ENCODE data around the gene GTF3C1.

GTF3C1 gene

DNA sequence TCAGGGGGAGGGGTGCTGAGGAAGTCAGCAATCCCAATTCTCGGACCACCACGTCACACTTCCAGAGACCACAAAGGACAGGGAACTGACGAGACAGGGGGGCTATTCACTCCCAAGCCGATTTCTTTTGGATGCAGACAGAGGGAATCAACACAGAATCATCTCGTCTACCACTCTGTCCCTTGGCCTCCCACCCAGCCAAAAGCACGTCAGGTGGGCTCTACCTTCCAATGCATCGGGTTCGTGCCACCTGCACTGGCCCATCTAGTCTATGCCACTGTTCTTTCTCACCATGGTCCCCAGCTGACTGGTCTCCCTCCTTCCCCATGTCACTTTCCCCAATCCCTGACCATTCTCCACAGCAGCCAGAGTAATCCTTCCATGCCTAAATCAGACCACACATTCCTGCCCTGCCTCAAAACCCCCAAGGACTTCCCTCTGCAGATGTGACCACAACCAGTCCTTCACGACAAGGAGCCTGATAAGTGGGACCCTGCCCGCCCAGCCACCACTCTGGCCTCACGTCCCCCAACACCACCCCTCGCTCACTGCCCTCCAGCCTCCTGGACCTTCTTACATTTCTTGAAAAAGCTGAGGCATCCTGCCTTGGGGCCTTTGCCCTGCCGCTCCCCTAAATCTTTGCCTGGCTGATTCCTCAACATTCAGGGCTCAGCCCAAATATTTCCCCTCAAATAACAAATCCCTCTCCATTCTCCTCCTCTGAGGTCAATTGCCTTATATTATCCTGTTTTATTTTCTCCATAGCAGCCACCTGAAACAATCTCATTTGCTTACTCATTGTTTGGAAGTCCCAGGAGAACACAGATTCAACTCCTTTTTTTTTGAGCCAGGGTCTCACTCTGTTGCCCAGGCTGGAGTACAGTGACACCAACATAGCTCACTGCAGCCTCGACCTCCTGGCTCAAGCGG, 77.4 kb downstream of the GTF3C1 start:
- Mint-ChIP-seq H3K27me3 (no peaks in the 10 kb centered on the region), H3K4me1 (no peaks in the 10 kb centered on the region), H3K9me3 (no peaks in the 10 kb centered on the region), H3K27ac (peak overlapping the region in 1 of 2 donors; percentile 0), H3K4me3 (no peak overlapping the region)
- ATAC-seq, result no peak
- DNase-seq, result no peak

DNA sequence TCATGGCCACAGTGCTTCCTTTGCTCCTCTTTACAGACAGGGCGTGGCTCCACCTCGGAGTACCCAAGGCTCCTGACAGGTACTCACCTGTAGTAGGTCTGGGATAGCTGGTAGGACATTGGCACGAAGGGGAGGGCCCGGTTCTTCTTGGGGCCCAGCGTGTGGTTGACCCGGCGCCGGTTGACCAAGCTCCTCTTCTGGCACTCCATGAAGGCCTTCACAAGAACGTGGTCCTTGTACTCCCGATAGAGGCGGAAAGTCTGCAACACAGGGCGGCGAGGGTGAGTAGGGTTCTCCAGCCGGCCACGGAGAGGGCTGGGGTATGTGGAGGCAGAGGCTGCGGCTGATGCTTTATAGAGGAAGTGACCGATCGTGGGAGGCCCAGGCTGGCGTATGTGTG, 78.1 kb downstream of the GTF3C1 start:
- Mint-ChIP-seq H3K27me3 (no peaks in the 10 kb centered on the region), H3K4me3 (no peak overlapping the region), H3K27ac (no peak overlapping the region), H3K9me3 (no peaks in the 10 kb centered on the region), H3K4me1 (no peaks in the 10 kb centered on the region)
- ATAC-seq, result no peak
- DNase-seq, result no peak

DNA sequence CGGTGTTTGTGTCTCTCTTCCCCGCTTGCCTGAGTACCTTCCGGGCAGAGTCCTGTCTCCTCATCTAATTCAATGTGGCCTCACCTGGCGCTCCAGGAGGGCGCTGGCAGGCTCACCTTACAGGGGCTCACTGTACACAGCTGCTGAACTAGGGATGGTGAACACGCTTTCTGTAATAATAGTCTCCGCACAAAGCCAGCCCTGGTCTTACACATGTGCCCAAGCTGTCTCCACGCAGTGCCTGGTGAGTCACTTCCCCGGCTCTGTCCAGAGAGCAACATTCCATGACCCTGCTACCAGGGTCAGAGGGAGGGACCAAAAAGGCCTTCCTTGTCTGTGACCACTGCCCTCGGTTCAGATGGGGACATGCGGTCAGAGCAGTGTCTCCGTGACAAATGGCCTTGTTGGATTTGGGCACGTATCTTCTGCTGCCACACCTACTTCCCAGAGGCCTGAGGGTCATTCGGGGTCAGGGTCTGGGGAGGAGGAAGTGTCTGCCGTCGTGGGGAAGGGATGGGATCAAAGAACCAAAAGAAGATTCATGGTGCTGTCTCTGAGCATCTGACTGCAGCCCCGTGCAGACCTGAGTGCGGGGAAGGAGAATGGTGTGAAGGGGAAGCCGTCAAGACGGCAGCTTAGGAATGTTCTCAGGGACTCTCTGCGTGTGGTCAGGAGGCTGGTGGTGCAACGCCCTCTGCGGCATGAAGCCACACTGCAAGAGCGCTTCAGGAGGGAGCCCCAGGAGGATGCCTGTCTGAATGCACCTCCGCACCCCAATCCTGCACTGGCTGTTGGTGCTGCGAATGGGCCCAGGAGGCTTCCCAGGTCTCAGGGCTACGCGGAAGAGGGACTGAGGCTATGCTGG, 78.9 kb downstream of the GTF3C1 start:
- H3K27ac Mint-ChIP-seq, result peak overlapping the region in 1 of 2 donors; percentile 77
- H3K4me1 Mint-ChIP-seq, result peaks cover under 1% of the 10 kb centered on the region
- DNase-seq (no peak), ATAC-seq (no peak)
- H3K27me3 Mint-ChIP-seq, result no peaks in the 10 kb centered on the region
- H3K4me3 Mint-ChIP-seq, result no peak overlapping the region
- no peaks in the 10 kb centered on the region for H3K9me3 Mint-ChIP-seq

DNA sequence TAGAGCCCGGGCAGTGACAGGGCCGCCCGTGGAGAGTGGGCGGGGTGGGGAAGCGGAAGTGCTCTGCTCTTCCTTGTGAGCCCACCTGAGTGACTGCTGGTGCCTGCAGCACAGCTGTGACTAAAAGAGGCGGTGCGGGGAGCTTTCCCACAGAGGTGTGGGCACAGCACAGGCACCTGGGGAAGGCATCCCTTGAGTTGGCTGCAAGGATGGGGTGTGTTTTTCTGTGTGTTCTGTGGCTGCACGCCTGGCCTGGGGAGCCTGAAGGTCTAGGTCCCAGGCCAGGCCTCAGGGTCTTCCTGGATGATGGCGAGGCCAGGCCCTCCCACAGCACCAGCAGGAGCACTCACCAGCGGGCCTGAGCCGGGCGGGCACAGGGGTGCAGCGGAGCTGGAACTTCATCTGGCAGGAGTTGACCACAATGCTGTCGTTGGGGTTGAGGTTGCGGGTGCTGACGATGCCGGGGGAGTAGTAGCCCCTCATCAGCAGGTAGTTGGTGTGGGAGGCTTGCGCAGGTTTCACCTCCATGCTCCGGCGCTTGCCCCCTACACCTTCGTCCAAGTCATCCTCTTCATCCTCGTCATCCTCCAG, 80.7 kb downstream of the GTF3C1 start:
- no peak overlapping the region for H3K4me3 Mint-ChIP-seq
- ATAC-seq (no peak), DNase-seq (no peak)
- H3K27me3 Mint-ChIP-seq, result no peaks in the 10 kb centered on the region
- peak overlapping the region; percentile 23 to 93 for H3K27ac Mint-ChIP-seq
- no peaks in the 10 kb centered on the region for H3K9me3 Mint-ChIP-seq
- H3K4me1 Mint-ChIP-seq, result peaks cover 18% of the 10 kb centered on the region

DNA sequence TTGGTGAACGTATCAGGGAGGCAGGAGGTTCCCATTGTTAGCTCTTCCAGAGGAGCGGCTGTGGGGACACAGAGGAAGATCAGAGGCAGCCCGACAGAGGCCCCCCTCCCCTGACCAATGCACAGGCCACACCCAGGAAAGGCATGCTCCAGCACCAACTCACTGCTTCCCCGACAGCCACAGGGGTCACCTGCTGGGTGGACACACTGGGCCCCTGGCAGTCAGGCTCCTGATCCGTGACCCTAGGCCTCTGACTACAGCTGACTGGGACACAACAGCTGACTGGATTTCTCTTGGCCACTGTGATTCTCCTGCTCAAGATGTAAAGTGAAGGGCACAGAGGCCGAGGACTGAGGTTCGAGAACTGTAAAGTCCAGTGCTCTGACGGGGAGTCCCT, 84.2 kb downstream of the GTF3C1 start:
- H3K27me3 Mint-ChIP-seq, result no peaks in the 10 kb centered on the region
- ATAC-seq (no peak), DNase-seq (no peak)
- peak overlapping the region in 1 of 2 donors; percentile 74 for H3K27ac Mint-ChIP-seq
- H3K4me3 Mint-ChIP-seq, result peak overlapping the region in 1 of 2 donors; percentile 80
- H3K4me1 Mint-ChIP-seq, result peaks cover 53% of the 10 kb centered on the region
- no peaks in the 10 kb centered on the region for H3K9me3 Mint-ChIP-seq

DNA sequence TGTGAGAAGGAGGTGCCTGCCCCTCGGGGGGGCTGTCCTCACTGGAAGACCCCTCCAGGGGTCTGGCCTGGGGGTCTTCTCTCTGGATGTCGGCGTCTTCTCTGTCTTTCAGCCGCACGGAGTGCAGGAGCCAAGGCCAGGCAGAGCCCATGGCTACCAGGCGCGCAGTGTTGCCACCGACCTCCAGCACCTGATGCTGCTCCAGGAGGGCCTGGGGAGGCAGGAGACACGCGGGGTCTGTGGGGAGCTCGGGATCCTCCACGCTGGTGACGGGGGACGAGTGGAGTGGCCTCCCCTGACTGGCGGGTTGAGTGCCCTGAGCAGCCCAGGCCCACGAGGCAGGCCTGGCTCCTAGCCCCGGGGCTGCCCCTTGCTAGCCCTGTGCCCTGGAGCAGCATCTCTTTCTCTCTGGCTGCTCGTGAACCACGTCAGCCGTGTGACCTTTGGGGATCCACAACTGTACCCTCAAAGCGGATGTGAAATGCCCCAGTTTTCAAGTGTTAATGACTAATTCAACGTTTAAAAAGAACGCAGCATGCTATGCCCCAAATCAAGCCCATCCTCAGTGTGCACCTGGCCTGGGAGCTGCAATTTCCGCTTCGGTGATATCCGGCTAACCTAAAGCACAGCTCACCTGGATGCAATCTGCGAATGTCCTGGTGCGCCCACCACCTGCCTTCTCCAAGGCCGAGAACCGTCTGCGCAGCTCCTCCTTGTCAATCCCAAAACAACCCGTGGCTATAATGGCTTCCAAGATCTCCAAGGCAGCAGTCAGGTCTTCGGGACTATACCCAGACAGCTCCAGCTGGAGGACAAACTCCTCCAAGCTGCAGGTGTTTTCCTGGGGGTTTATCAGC, 84.9 kb downstream of the GTF3C1 start:
- Mint-ChIP-seq H3K4me3 (peak overlapping the region; percentile 75 to 80), H3K4me1 (peaks cover 59% of the 10 kb centered on the region), H3K27ac (peak overlapping the region; percentile 37 to 74), H3K9me3 (no peaks in the 10 kb centered on the region), H3K27me3 (no peaks in the 10 kb centered on the region)
- DNase-seq (peak in 1 of 2 donors; percentile 23), ATAC-seq (peak; percentile 49)

DNA sequence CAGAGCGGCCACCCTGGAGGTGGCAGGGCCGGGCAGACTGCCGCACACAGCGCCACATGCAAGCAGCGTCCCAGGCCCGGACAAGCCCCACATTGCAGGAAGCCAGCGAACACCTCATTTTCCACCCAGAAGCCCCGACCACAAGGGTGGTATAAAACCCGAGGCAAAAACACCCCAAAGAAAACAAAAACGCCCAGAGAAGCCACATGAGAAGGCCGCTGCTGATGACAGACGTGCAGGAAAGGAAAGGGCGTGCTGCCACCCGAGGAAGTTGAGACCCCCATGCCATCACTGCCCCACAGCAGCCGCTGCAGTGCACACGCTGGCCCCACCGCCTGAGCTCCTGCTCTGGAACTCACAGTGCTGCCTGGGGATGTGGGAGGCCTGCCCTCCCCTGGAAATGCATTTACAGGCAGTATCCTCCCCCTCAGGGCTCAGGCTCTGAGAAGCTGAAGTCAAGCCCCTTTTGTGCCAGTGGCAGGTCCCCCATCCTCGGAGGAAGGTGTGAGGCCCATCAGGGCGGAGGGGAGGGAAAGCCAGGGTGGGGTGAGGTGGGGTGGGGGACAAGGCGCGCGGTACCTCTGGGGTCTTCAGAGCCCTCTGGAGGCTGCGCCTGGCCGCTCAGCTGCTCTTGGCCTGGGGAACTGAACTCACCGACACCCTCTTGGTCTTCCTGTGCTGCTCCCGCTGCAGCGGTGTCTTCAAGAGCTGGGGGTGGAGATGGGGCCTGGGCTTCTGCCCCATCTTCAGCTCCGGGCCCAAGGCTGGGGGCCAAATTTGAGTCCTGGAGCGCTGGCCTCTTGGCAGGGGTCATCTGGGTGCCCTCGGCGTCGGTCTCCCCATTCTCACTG, 85.7 kb downstream of the GTF3C1 start:
- H3K9me3 Mint-ChIP-seq, result no peaks in the 10 kb centered on the region
- peak overlapping the region; percentile 75 to 80 for H3K4me3 Mint-ChIP-seq
- peak overlapping the region; percentile 97 to 98 for H3K27ac Mint-ChIP-seq
- peaks cover 68% of the 10 kb centered on the region for H3K4me1 Mint-ChIP-seq
- ATAC-seq (peak; percentile 86), DNase-seq (peak; percentile 69 to 79)
- H3K27me3 Mint-ChIP-seq, result no peaks in the 10 kb centered on the region

DNA sequence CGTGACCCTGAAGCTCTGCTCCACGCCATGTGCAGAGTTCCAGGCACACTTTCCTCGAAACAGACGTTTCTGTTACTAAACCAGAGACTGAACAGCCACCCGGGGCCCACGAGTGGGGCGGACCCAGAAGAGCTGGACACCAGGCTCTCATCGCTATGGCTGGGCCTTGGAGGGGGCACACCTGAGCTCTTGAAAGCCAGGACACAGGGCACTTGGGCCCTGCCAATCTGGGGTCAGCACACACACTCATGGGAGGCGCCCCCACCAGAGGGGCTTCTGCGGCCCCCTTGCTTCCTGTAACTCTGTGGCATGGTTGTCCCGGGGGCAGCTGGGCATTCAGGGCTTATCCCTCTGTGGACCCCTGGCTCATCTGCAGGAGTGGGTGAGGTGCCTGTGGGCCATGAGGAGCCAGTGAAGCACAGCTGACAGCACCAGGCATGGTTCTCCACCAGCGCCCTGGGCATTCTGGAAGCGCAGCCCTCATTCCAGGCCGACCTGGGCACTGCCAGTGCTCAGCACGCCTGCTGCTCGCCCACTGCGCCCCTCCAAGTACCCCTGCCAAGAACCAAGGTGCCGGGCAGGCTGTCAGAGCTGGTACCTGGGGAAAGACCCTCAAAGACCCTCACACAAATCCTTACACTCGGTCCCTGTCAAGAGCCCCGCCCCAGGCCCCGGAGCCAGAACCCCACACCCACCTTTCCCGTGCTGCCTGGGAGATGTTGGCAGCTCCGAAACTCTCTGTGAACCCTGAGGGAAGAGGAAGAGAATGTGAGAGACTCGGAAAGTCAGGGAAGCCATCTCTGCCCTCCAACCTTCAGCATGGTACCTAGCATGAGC, 86.6 kb downstream of the GTF3C1 start:
- no peaks in the 10 kb centered on the region for H3K27me3 Mint-ChIP-seq
- H3K4me1 Mint-ChIP-seq, result peaks cover 68% of the 10 kb centered on the region
- DNase-seq, result no peak
- H3K9me3 Mint-ChIP-seq, result no peaks in the 10 kb centered on the region
- H3K4me3 Mint-ChIP-seq, result peak overlapping the region; percentile 75 to 80
- peak overlapping the region; percentile 97 to 98 for H3K27ac Mint-ChIP-seq
- no peak for ATAC-seq

DNA sequence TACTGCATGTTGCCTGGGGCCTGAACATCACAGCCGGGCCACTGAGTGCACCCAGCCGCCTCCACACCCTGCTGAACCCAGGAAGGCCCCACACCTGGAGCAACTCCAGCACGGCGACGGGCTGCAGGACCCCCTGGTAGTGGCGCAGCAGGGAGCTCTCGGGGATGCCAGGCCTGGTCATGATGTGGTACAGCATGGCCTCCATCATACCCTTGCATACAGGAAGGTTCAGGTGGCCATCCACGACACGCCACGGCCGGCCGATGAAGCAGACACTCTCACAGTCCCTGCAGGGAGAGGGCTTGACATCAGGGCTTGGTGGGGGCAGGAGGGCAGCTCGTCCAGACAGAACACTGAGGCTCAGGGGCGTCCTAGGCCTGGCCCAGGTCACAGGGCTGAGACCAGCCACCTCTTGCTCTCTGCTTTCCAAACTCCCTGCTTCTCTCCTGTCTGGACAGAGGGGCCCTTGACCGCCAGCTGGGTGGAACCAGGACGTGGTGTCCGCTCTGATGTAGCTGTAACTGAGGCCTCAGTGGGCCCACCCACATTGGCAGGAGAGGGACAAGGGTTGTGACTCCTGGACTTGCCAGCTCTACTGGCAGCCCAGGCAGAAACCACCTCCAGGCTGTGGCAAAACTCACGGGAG, 87.4 kb downstream of the GTF3C1 start:
- Mint-ChIP-seq H3K4me1 (peaks cover 72% of the 10 kb centered on the region), H3K4me3 (peak overlapping the region in 1 of 2 donors; percentile 80), H3K27me3 (no peaks in the 10 kb centered on the region), H3K9me3 (no peaks in the 10 kb centered on the region), H3K27ac (peak overlapping the region in 1 of 2 donors; percentile 77)
- ATAC-seq (no peak), DNase-seq (no peak)

DNA sequence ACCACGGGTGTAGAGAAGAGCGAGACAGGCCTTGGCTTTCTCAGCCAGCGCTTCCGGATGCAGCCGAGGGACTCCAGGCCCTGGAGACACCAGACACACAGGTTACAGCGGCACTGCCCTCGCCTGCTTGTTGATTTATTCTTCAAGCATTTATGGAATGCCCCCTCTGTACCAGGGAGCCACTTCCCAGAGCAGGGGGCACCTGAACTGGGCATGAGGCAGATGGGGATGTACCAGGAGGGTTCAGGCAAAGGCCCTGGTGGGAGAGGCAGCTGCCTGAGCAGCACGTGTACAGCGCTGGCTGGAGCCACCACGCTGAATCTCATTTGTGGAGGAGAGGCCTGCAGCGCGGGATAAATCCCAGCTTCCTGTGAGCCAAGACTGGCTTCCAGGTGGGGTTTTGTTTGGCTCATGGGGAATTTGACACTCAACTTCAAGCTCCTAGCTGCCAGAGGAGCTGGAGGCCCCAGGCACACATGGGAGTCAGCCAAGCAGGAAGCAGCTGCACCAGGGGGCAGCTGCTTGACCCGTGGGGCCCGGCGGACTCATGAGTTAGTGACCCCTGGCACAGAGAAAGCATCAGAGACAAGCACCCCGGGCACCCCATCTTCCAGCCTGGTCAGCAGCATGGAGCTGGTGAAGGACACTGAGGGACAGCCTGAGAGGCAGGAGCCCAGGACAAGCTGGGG, 88.1 kb downstream of the GTF3C1 start:
- DNase-seq, result no peak
- H3K27me3 Mint-ChIP-seq, result no peaks in the 10 kb centered on the region
- H3K4me1 Mint-ChIP-seq, result peaks cover 79% of the 10 kb centered on the region
- H3K27ac Mint-ChIP-seq, result peak overlapping the region in 1 of 2 donors; percentile 76
- H3K4me3 Mint-ChIP-seq, result peak overlapping the region in 1 of 2 donors; percentile 11
- no peaks in the 10 kb centered on the region for H3K9me3 Mint-ChIP-seq
- ATAC-seq, result no peak

DNA sequence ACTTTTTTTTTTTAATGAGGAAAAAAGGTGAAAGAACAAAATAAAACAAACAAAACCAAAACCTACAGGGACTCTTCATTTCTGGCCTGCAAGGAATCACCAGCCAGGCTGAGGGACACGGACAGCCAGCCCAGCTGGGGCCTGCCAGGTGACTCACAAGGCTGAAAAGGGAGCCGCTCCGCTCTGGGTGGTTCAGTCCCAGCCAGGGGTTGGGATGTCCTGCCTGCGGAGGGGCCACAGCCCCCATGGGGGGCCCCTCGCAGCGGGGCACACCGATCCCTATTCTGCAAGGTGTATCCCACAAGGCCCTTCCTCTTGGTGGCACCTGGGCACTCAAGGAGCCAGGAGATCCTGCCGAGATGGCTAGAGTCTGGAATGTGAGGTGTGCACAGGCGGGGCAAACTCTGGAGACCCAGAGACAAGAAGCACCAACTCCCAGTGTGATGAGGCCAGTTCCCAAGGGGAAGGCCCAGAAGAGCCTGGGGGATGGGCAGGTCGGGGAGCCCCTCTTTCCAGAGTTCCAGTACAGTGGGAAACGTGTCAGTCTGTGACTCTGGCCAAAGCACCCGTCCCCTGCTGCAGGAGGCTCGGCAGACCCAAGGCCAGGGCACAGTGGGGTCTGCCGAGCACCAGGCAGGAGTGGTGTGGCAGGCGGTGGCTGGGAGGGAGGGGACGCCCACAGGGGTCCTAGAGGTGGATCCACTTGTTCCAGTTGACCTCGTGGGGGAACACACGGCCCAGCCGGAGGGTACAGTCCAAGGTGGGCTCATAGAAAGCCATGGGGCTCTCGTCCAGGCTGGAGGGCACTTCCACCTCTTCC, 88.8 kb downstream of the GTF3C1 start:
- Mint-ChIP-seq H3K9me3 (no peaks in the 10 kb centered on the region), H3K27ac (peak overlapping the region in 1 of 2 donors; percentile 88)

DNA sequence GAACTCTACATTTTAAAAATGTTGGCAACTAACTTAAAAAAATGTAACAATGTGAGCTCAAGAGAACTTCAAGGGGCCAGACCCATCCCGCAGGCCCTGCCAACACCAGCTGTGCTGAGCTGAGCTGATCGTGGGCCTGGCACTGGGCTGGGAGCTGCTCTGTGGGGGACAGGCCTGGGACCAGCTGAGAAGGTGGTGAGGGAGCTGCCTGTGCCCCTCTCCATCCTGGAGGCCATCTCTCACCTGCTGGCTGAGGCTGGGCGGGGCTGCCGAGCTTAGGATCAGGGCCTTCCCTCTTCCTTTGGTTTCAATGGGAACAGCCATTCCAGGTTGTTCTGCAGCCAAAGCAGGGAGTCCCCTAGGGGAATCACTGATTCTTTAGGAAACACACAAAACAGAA, 89.5 kb downstream of the GTF3C1 start:
- DNase-seq (no peak), ATAC-seq (no peak)
- peak overlapping the region in 1 of 2 donors; percentile 88 for H3K27ac Mint-ChIP-seq
- no peaks in the 10 kb centered on the region for H3K27me3 Mint-ChIP-seq
- H3K9me3 Mint-ChIP-seq, result no peaks in the 10 kb centered on the region
- H3K4me3 Mint-ChIP-seq, result no peak overlapping the region
- H3K4me1 Mint-ChIP-seq, result peaks cover 87% of the 10 kb centered on the region

More for the DNA sequence above, 88.8 kb downstream of the GTF3C1 start:
- Mint-ChIP-seq H3K4me1 (peaks cover 86% of the 10 kb centered on the region), H3K4me3 (no peak overlapping the region), H3K27me3 (no peaks in the 10 kb centered on the region)
- DNase-seq (no peak), ATAC-seq (no peak)
